HepG2 (cell line): ENCODE data around the gene MORF4L1. TPM values are rescaled to one million over a fixed set of nuclear protein-coding genes. Genes with fewer than 3 reads are reported as not detected.

Experiments used
- ATAC-seq: fragments of 200-7000 bp; cut with Tn5 transposase; 3 replicates; pipeline ENCODE4 v1.9.1; 2020; ENCODE audit warnings: mild to moderate bottlenecking, moderate library complexity
- BruUV-seq: library from RNA; stranded (reverse); fragments of 400-500 nt; replicated peaks from 2 replicates; lab custom pipeline; 2021; lab: Mats Ljungman, UMichigan
- CTCF ChIA-PET: fragments of 300-600 bp; formaldehyde crosslinking; extraction: SDS; loops from one replicate; lab custom pipeline; 2021; ENCODE audit warnings: low total read pairs, inconsistent platforms, low intra/inter-chr PET ratio; lab: Yijun Ruan, JAX
- POLR2A ChIA-PET: fragments of 350-600 bp; sonication (Branson Sonifier 250); formaldehyde crosslinking; loops from one replicate; lab custom pipeline; 2020; ENCODE audit warnings: antibody characterized with exemption, inconsistent platforms; lab: Yijun Ruan, JAX
- DNase-seq: peaks from one replicate; pipeline ENCODE4 v3.0.0-alpha.2; 2015; ENCODE audit warnings: low spot score
- FAIRE-seq: peaks from 3 replicates; lab custom pipeline; 2011; peaks lifted over from hg19 to GRCh38; lab: Jason Lieb, UNC
- H2AFZ ChIP-seq: one replicate; pipeline ENCODE4 v1.6.1; 2011; ENCODE audit warnings: low read length, inconsistent platforms
- H3K27ac ChIP-seq: fragments of 300-600 bp; 3 replicates; pipeline ENCODE4 v1.8.0; 2011; ENCODE audit warnings: mixed run types, mild to moderate bottlenecking, mixed read lengths, low read length, inconsistent platforms; ENCODE audit not compliant: insufficient read depth; ENCODE audit errors: extremely low read length
- H3K27me3 ChIP-seq, 2 experiments: fragments of 200-600 bp in 1 of 2; 2 replicates in 1 of 2; 3 replicates in 1 of 2; pipeline versions ENCODE4 v1.6.0 to v1.8.0; 2011; ENCODE audit warnings: low read length in 2 of 2, mild to moderate bottlenecking in 2 of 2, moderate library complexity in 2 of 2, inconsistent platforms in 1 of 2; ENCODE audit not compliant: insufficient read depth in 2 of 2, control insufficient read depth in 1 of 2
- H3K36me3 ChIP-seq, 2 experiments: fragments of 200-600 bp in 1 of 2; replicated peaks in 1 of 2; 2 replicates in 1 of 2; 3 replicates in 1 of 2; pipeline versions ENCODE4 v1.5.1 to v1.8.0; 2011; ENCODE audit warnings: low read length in 2 of 2, inconsistent platforms in 1 of 2; ENCODE audit not compliant: insufficient read depth in 2 of 2, control insufficient read depth in 1 of 2
- H3K4me1 ChIP-seq: 2 replicates; pipeline ENCODE4 v1.5.1; 2012; ENCODE audit warnings: low read length, inconsistent platforms; ENCODE audit not compliant: insufficient read depth
- H3K4me2 ChIP-seq: 2 replicates; pipeline ENCODE4 v1.6.0; 2011; ENCODE audit warnings: low read depth, low read length, inconsistent platforms
- H3K4me3 ChIP-seq, 3 experiments: fragments of 200-600 bp in 1 of 3; sonication (generic), shearing (Covaris generic) in 1 of 3; replicated peaks in 1 of 3; 2 replicates each; pipeline ENCODE4 v1.5.1; 2011 to 2016; ENCODE audit warnings: low read length in 3 of 3, inconsistent platforms in 2 of 3, low read depth in 2 of 3, mild to moderate bottlenecking in 2 of 3, control low read depth in 1 of 3, mixed read lengths in 1 of 3; ENCODE audit not compliant: insufficient read depth in 1 of 3
- H3K79me2 ChIP-seq: one replicate; pipeline ENCODE4 v1.6.1; 2011; ENCODE audit warnings: low read length, inconsistent platforms; ENCODE audit not compliant: insufficient read depth
- H3K9ac ChIP-seq: 2 replicates; pipeline ENCODE4 v1.6.0; 2011; ENCODE audit warnings: mild to moderate bottlenecking, low read depth, low read length, inconsistent platforms; ENCODE audit not compliant: insufficient read depth
- H3K9me3 ChIP-seq: 2 replicates; pipeline ENCODE4 v1.5.1; 2012; ENCODE audit warnings: mild to moderate bottlenecking, low read length
- H4K20me1 ChIP-seq: 2 replicates; pipeline ENCODE4 v1.6.0; 2011; ENCODE audit warnings: inconsistent platforms, mild to moderate bottlenecking, low read length, moderate library complexity; ENCODE audit not compliant: insufficient read depth
- AGO2 ChIP-seq: fragments of 200-400 bp; formaldehyde crosslinking; optimal IDR thresholded peaks from 2 replicates; pipeline ENCODE3; 2017; ENCODE audit warnings: mild to moderate bottlenecking, low read depth, low read length, moderate library complexity
- FOXJ3 ChIP-seq: sonication (generic); formaldehyde crosslinking; IDR thresholded peaks from 2 replicates; pipeline ENCODE4 v1.4.0; 2020; ENCODE audit warnings: missing genetic modification reagents, mild to moderate bottlenecking, borderline replicate concordance
- PHB2 ChIP-seq: fragments of 450-650 bp; IDR thresholded peaks from 2 replicates; pipeline ENCODE4 v1.6.1; 2018; ENCODE audit not compliant: partially characterized antibody
- POLR2AphosphoS5 ChIP-seq: IDR thresholded peaks from 2 replicates; pipeline ENCODE4 v1.6.1; 2012; ENCODE audit warnings: low read depth, low read length
- POLR2G ChIP-seq: fragments of 200-400 bp; formaldehyde crosslinking; IDR thresholded peaks from 2 replicates; pipeline ENCODE4 v1.6.1; 2018; ENCODE audit warnings: mild to moderate bottlenecking, low read depth, low read length, moderate library complexity
- STAG1 ChIP-seq: sonication (generic); formaldehyde crosslinking; IDR thresholded peaks from 2 replicates; pipeline ENCODE4 v1.4.0; 2020; ENCODE audit warnings: missing genetic modification reagents
- ZNF816 ChIP-seq: sonication (generic); formaldehyde crosslinking; IDR thresholded peaks from 2 replicates; pipeline ENCODE4 v1.8.0; 2022; ENCODE audit warnings: missing genetic modification reagents, mild to moderate bottlenecking, borderline replicate concordance
- WGBS: methylation state at CpG from one replicate; pipeline ENCODE4 v1.1.6; 2017; ENCODE audit warnings: low lambda C conversion rate; 5-methylcytosine and 5-hydroxymethylcytosine counted together
- in situ Hi-C: cut with HindIII; loops from 2 replicates; pipeline ENCODE4 v1.10.0; 2017; ENCODE audit warnings: low pct_unique_long_range_greater_than_20kb; ENCODE audit not compliant: extremely low pct_ligation_motif_present
- intact Hi-C: fragments of 100-400 bp; cut with micrococcal nuclease; formaldehyde crosslinking; loops from one replicate; pipeline ENCODE4 v1.10.0; 2022; ENCODE audit not compliant: unreplicated experiment
- polyA plus RNA-seq, 8 experiments: library from polyadenylated mRNA; depleted of rRNA in 3 of 8; stranded (reverse) in 7 of 8; unstranded in 1 of 8; fragments of >200 nt; fragmentation: Illumina TruSeq in 4 of 8; extraction: Trizol in 4 of 8; gene quantifications; 2 replicates each; pipeline versions ENCODE4 v1.2.1 to v1.2.3, GENCODE V29; 2011 to 2016; ENCODE audit warnings: low read depth in 4 of 8, missing spikeins in 1 of 8, mixed read lengths in 1 of 8; ENCODE audit not compliant: insufficient read depth in 1 of 8
- total RNA-seq, 5 experiments: library from RNA; depleted of rRNA; stranded (reverse); fragments of >200 nt; fragmentation: Illumina TruSeq; extraction: Trizol; gene quantifications; 2 replicates each; pipeline ENCODE4 v1.2.3, GENCODE V29; 2016; ENCODE audit warnings: low read depth in 1 of 5
- TF ChIP-seq, protein P1 (sequence below): sonication (generic); formaldehyde crosslinking; IDR thresholded peaks from one replicate; pipeline ENCODE4 v1.5.1; 2020; ENCODE audit warnings: mild to moderate bottlenecking, missing genetic modification reagents; ENCODE audit errors: not compliant biosample characterization
- TF ChIP-seq, protein P2 (sequence below): sonication (generic); formaldehyde crosslinking; IDR thresholded peaks from 2 replicates; pipeline ENCODE4 v1.5.0; 2020; ENCODE audit warnings: mild to moderate bottlenecking, missing genetic modification reagents, moderate library complexity
- TF ChIP-seq, protein P3 (sequence below): sonication (generic); formaldehyde crosslinking; IDR thresholded peaks from 2 replicates; pipeline ENCODE4 v1.4.0; 2020; ENCODE audit warnings: missing genetic modification reagents, borderline replicate concordance

Gene MORF4L1
- total and polyA plus RNA-seq, 2 of the 13 experiments (the other 11 are each of a cell fraction or from before 2014, with no cell fraction given) = 218 to 219 TPM

GRCh38 chr15:78925956-78926743 is 53.5 kb downstream of the MORF4L1 start:
- DNase-seq (no peak), ATAC-seq (peak; percentile 17), FAIRE-seq (no peak)
- in situ Hi-C loops (no loop called here), intact Hi-C loops (no loop called here)
- H3K27ac ChIP-seq = no peak overlapping the region
- whole genome bisulfite sequencing = 94% methylated on average over 3 of the region's 5 CpGs
- H3K4me3 ChIP-seq = no peak overlapping the region
- peaks cover 36 to 80% of the 10 kb centered on the region in 2 experiments; a peak in 4 of 5 replicates for H3K36me3 ChIP-seq
- no peaks in the 10 kb centered on the region for H4K20me1 ChIP-seq
- H3K27me3 ChIP-seq = no peaks in the 10 kb centered on the region
- no peak overlapping the region for H3K4me2 ChIP-seq
- H2AFZ ChIP-seq = no peak overlapping the region
- H3K9ac ChIP-seq = no peak overlapping the region
- BruUV-seq = TSS peak; percentile 16
- ChIA-PET POLR2A (interaction anchor here (1.2 kb wide), 1 partner anchor 9 kb away, joined by 3 read pairs; no protein-coding TSS in a partner anchor), CTCF (no interaction called here)
- H3K4me1 ChIP-seq = no peaks in the 10 kb centered on the region
- no peaks in the 10 kb centered on the region for H3K9me3 ChIP-seq
- no peaks in the 10 kb centered on the region for H3K79me2 ChIP-seq
- TF ChIP-seq STAG1 (peak; percentile 41), POLR2AphosphoS5 (peak; percentile 13; the same call in 1 of the 2 replicates), PHB2 (no peak), ZNF816 (CRISPR knock-in tag) (no peak), AGO2 (peak; percentile 49), POLR2G (peak; percentile 35; the same call in 1 of the 2 replicates), FOXJ3 (CRISPR knock-in tag) (no peak)
- TF ChIP-seq, protein P1, sequence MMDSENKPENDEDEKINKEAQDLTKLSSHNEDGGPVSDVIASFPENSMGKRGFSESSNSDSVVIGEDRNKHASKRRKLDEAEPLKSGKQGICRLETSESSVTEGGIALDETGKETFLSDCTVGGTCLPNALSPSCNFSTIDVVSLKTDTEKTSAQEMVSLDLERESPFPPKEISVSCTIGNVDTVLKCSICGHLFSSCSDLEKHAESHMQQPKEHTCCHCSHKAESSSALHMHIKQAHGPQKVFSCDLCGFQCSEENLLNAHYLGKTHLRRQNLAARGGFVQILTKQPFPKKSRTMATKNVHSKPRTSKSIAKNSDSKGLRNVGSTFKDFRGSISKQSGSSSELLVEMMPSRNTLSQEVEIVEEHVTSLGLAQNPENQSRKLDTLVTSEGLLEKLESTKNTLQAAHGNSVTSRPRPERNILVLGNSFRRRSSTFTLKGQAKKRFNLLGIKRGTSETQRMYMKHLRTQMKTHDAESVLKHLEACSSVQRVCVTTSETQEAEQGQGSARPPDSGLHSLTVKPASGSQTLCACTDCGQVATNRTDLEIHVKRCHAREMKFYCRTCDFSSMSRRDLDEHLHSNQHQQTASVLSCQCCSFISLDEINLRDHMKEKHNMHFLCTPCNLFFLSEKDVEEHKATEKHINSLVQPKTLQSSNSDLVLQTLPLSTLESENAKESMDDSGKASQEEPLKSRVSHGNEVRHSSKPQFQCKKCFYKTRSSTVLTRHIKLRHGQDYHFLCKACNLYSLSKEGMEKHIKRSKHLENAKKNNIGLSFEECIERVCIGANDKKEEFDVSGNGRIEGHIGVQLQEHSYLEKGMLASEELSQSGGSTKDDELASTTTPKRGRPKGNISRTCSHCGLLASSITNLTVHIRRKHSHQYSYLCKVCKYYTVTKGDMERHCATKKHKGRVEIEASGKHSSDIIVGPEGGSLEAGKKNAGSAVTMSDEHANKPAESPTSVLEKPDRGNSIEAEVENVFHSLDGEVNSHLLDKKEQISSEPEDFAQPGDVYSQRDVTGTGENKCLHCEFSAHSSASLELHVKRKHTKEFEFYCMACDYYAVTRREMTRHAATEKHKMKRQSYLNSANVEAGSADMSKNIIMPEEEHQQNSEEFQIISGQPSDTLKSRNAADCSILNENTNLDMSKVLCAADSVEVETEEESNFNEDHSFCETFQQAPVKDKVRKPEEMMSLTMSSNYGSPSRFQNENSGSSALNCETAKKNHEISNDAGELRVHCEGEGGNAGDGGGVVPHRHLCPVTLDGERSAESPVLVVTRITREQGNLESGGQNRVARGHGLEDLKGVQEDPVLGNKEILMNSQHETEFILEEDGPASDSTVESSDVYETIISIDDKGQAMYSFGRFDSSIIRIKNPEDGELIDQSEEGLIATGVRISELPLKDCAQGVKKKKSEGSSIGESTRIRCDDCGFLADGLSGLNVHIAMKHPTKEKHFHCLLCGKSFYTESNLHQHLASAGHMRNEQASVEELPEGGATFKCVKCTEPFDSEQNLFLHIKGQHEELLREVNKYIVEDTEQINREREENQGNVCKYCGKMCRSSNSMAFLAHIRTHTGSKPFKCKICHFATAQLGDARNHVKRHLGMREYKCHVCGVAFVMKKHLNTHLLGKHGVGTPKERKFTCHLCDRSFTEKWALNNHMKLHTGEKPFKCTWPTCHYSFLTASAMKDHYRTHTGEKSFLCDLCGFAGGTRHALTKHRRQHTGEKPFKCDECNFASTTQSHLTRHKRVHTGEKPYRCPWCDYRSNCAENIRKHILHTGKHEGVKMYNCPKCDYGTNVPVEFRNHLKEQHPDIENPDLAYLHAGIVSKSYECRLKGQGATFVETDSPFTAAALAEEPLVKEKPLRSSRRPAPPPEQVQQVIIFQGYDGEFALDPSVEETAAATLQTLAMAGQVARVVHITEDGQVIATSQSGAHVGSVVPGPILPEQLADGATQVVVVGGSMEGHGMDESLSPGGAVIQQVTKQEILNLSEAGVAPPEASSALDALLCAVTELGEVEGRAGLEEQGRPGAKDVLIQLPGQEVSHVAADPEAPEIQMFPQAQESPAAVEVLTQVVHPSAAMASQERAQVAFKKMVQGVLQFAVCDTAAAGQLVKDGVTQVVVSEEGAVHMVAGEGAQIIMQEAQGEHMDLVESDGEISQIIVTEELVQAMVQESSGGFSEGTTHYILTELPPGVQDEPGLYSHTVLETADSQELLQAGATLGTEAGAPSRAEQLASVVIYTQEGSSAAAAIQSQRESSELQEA (CRISPR knock-in tag) = no peak
- TF ChIP-seq, protein P2, sequence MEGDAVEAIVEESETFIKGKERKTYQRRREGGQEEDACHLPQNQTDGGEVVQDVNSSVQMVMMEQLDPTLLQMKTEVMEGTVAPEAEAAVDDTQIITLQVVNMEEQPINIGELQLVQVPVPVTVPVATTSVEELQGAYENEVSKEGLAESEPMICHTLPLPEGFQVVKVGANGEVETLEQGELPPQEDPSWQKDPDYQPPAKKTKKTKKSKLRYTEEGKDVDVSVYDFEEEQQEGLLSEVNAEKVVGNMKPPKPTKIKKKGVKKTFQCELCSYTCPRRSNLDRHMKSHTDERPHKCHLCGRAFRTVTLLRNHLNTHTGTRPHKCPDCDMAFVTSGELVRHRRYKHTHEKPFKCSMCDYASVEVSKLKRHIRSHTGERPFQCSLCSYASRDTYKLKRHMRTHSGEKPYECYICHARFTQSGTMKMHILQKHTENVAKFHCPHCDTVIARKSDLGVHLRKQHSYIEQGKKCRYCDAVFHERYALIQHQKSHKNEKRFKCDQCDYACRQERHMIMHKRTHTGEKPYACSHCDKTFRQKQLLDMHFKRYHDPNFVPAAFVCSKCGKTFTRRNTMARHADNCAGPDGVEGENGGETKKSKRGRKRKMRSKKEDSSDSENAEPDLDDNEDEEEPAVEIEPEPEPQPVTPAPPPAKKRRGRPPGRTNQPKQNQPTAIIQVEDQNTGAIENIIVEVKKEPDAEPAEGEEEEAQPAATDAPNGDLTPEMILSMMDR (CRISPR knock-in tag) = peak; percentile 43
- TF ChIP-seq, protein P3, sequence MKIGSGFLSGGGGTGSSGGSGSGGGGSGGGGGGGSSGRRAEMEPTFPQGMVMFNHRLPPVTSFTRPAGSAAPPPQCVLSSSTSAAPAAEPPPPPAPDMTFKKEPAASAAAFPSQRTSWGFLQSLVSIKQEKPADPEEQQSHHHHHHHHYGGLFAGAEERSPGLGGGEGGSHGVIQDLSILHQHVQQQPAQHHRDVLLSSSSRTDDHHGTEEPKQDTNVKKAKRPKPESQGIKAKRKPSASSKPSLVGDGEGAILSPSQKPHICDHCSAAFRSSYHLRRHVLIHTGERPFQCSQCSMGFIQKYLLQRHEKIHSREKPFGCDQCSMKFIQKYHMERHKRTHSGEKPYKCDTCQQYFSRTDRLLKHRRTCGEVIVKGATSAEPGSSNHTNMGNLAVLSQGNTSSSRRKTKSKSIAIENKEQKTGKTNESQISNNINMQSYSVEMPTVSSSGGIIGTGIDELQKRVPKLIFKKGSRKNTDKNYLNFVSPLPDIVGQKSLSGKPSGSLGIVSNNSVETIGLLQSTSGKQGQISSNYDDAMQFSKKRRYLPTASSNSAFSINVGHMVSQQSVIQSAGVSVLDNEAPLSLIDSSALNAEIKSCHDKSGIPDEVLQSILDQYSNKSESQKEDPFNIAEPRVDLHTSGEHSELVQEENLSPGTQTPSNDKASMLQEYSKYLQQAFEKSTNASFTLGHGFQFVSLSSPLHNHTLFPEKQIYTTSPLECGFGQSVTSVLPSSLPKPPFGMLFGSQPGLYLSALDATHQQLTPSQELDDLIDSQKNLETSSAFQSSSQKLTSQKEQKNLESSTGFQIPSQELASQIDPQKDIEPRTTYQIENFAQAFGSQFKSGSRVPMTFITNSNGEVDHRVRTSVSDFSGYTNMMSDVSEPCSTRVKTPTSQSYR (CRISPR knock-in tag) = no peak
